ENCODE measurements around the gene ESPL1.

The ESPL1 gene

GRCh38 chr12:53340398-53340797 is 72.3 kb downstream of the ESPL1 start:
- DNase-seq (ENCODE audit: low read depth) = no peak

Measured in T-helper 22 cell (primary cell).